ENCODE measurements around the gene CPTP.
"Not testable (repeated sequence)": the region's sequence is repeated elsewhere in the genome, so short reads cannot be mapped to it uniquely, and the experiment has no call there.

CPTP gene

DNA sequence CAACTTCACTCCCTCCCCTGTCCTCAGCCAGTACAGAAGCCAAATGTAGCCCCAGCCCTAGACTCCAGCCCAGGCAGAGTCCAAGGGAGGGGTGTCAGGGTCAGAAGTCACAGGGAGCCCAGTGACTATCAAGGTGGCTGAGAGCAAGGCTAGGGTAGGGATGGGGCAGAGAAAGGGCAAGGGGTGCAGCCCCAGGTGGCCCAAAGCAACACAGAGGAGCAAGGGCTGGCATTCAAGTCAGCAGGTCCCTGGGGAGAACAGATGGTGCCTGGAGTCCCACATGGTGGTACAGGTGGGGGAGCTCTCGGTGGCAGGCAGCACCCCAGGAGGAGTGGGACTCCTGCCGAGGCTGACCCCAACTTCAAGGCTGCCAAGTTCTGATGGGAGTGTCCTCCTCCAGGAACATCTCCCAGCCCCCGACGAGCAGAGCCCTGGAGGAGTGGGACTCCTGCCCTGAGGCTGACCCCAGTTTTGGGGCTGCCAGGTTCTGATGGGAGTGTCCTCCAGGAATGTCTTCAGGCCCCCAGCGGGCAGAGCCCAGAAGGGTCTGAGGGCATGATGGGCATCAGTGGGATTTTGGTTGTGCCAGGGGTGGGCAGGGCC, 28.3 kb downstream of the CPTP start:
- no peak for DNase-seq

DNA sequence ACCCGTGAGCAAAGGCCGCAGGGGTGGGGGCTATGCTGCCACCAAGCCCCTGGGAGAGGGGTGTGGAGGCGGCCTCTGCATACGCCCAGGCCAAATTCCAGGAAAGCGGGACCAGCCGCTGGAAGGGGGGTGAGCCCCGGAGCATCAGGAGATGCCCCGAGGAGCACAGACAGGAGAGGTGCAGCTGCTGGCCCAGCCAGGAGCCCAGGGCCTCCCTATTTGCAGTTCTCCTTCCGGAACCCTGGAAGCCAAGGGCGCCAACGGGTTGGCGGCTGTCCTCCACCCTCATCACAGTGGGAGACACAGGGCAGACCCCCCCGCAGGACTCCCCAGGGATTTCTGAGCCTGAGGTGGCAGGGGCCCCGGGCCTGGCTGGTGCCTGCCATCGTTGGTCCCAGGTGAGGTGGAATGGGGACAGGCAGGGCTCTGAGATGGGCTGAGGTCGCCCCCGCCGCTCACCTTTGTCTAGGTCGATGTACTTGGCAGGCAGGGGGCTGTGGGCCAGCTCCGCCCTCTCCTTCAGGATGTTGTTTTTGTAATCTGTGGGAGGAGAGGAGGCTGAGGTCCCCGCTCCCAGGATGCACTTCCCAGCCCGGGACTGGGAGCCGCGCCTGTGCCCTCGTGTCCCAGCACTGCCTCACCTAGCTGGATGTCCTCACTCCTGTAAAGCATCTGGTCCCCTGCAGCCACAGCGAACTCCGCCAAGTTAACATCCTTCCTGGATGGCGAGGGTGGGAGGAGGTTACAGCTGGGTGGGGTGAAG, 29.0 kb downstream of the CPTP start:
- DNase-seq, result peak; percentile 67

GRCh38 chr1:1354271-1355247, 30.0 kb downstream of the CPTP start:
- DNase-seq, result no peak

DNA sequence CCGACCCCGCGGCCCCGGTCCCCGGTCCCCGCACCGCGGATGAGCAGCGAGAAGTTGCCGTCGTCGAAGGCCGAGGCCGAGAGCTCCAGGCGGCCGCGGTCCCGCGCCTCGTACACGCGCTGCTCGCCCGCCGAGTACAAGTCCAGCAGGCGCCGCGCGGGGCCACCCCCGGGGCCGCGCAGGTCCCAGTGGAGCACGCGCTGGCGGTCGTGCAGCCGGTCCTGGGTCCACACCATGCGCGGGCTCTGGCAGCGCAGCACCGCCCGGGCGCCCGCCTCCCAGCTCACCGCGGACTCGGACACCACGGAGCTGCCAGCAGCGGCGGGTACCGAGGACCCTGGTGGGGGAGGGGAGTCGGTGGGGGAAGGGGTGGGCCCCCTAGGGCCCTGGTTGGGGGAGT, 30.8 kb downstream of the CPTP start:
- no peak for DNase-seq

DNA sequence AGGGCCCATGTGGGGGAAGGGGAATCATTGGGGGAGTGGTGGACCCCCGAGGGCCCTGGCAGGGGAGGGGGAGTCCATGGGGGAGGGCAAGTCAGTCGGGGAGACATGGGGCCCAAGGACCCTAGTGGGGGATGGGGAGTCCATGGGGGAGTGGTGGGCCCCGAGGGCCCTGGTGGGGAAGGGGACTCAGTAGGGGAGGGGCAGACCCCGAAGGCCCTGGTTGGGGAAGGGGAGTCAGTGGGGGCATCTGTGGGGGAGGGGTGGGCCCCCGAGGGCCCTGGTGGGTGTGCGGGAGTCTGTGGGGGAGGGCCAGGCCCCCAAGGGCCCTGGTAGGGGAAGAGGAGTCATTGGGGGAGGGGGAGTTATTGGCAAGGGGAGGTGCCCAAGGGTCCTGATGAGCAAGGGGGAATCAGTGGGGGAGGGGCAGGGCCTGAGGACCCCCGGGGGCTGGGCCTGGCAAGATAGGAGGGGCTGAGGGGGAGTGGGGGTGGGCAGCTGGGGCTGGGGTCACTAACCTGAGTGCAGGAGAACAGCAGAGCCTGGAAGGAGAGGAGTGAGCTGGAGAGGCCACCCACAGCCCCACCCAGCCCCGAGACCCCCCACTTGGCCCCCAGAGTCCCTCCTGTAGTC, 31.7 kb downstream of the CPTP start:
- no peak for DNase-seq

GRCh38 chr1:1356796-1357401, 32.3 kb downstream of the CPTP start:
- DNase-seq, result no peak

GRCh38 chr1:1357871-1358432, 33.4 kb downstream of the CPTP start:
- DNase-seq, result no peak

GRCh38 chr1:1358433-1359271, 34.0 kb downstream of the CPTP start, which contains the start of gene MXRA8:
MXRA8 (minus strand) TSS chr1:1358555; CDS start chr1:1358504, 51 bp downstream.
- DNase-seq, result no peak

GRCh38 chr1:1359308-1359663, 34.7 kb downstream of the CPTP start:
- DNase-seq, result no peak

- DNase-seq, result no peak
Measured at GRCh38 chr1:1359664-1360468, 35.3 kb downstream of the CPTP start.

GRCh38 chr1:1360506-1361169, 36.0 kb downstream of the CPTP start:
- no peak for DNase-seq

GRCh38 chr1:1361233-1361981, 36.8 kb downstream of the CPTP start:
- no peak for DNase-seq

DNA sequence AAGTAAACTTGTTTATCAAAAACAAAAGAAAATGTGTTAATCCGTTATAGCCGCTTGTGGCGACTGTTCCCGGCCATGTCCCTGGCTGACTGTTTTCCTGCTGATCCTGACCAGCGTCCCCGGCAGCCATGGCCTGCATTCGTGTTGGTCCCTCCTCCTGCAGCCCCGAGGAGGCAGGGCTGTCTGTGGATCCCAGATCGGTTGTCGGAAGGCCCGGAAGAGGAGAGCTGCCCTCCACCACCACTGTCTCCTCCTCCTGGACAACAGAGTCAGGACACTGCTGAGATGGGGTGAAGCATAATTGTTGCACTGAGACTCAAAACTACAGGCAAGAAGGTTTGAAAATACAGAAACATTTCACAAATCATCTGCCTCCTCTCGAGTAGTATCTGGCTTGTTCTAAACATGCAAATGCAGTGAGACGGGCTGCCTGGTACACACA, 37.4 kb downstream of the CPTP start:
- DNase-seq, result no peak

- peak; percentile 23 for DNase-seq
Measured at GRCh38 chr1:1364266-1364665, 39.7 kb downstream of the CPTP start.

DNA sequence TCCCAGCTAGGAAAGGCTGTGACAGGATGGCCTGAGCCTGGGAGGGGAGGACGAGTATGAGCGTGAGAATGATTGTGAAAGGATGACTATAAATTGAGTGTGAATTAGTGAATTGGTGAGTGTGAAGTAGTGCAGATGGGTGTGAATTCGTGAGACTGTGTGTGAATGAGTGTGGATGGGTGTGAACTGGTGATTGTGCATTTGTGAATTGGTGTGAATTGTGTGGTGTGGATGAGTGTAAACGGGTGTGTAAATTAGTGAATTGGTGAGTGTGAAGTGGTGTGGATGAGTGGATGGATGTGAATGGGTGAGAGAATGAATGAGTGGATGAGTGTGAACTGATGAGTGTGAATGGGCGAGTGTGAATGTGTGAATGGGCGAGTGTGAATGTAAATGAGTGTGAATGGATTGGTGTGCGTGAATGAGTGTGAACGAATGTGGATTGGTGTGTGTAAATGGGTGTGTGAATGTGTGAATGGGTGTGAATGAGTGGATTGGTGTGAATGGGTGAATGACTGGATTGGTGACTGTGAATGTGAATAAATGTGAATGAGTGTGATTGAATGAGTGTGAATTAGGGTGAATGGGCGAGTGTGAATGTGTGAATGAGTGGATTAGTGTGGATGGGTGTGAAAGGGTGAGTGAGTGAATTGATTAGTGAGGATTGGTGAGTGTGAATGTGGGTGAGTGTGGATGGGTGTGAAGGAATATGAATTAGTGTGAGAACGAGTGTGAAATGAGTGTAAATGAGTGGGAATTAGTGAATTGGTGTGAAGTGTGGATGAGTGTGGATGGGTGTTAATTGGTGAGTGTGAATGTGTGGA, 41.5 kb downstream of the CPTP start:
- no peak for DNase-seq

GRCh38 chr1:1366699-1367066, 42.1 kb downstream of the CPTP start:
- no peak for DNase-seq

DNA sequence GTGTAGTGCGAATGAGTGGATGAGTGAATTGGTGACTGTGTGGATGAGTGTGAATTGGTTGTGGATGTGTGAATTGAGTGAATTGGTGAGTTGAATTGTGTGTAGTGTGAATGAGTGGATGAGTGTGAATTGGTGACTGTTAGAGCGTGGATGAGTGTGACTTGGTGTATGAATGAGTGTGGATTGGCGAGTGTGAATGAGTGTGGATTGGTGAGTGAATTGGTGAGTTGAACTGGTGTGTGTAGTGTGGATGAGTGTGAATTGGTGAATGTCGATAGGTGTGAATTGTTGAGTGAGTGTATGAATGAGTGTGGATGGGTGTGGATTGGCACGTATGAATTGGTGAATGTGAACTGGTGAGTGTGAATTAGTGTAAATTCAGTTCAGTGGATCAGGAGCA, 42.7 kb downstream of the CPTP start:
- no peak for DNase-seq

DNA sequence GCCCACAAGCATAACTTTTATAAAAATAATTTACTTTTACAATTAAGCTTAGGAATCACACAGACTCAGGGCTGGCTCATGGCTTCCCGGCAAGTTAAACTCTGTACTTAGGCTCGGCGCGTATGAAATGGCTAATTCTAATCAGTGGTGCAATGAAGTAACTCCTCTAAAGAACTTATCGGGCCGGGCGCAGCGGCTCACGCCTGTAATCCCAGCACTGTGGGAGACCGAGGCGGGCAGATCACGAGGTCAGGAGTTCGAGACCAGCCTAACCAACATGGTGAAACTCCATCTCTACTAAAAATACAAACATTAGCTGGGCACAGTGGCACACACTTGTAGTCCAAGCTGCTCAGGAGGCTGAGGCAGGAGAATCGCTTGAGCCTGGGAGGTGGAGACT, 45.5 kb downstream of the CPTP start:
- DNase-seq, result not testable (repeated sequence)
